Left lung (tissue), 10 donors: ENCODE measurements around the gene ZBTB20. TPM values are rescaled to one million over a fixed set of nuclear protein-coding genes. Genes with fewer than 3 reads are reported as not detected.

Experiments
- ATAC-seq: fragments of 200-7000 bp; cut with Tn5 transposase; one replicate; pipeline ENCODE4 v1.9.1; 2020; ENCODE audit warnings: moderate library complexity
- DNase-seq, 4 donors: peaks; one replicate each; pipeline ENCODE4 v3.0.0-alpha.2; 2013 to 2020
- H3K27ac ChIP-seq, 2 donors: fragments of 200-600 bp; sonication (generic) in 1 of 2; one replicate each; pipeline versions ENCODE4 v1.5.0 to v1.8.0; 2020 to 2021
- H3K27me3 ChIP-seq, 2 donors: fragments of 200-600 bp; sonication (generic) in 1 of 2; one replicate each; pipeline versions ENCODE4 v1.5.0 to v1.8.0; 2020 to 2021
- H3K36me3 ChIP-seq, 2 donors: fragments of 200-600 bp; sonication (generic) in 1 of 2; one replicate each; pipeline versions ENCODE4 v1.5.0 to v1.8.0; 2020 to 2021
- H3K4me1 ChIP-seq, 2 donors: fragments of 200-600 bp; one replicate each; pipeline ENCODE4 v1.8.0; 2021
- H3K4me3 ChIP-seq, 2 donors: fragments of 200-600 bp; sonication (generic) in 1 of 2; one replicate each; pipeline versions ENCODE4 v1.5.0 to v1.8.0; 2020 to 2021; ENCODE audit warnings: mild to moderate bottlenecking in 1 of 2
- H3K9me3 ChIP-seq, 2 donors: fragments of 200-600 bp; sonication (generic) in 1 of 2; one replicate each; pipeline versions ENCODE4 v1.5.0 to v1.8.0; 2020 to 2021
- CTCF ChIP-seq, 2 donors: fragments of 200-600 bp; sonication (generic) in 1 of 2; IDR thresholded peaks; one replicate each; pipeline versions ENCODE4 v1.5.0 to v1.8.0; 2021; ENCODE audit warnings: antibody characterized with exemption in 2 of 2
- intact Hi-C, 2 donors: fragments of 100-400 bp; cut with DNase I; formaldehyde crosslinking; loops; one replicate each; pipeline versions ENCODE4 v1.11.2 to v1.14.2; 2022
- polyA plus RNA-seq, 6 donors: library from polyadenylated mRNA; unstranded; fragments of 120-200 nt; gene quantifications; one replicate each; pipeline ENCODE4 v1.2.1, GENCODE V29; 2013; ENCODE audit not compliant: insufficient read length in 6 of 6
- total RNA-seq, 2 donors: library from RNA; stranded (reverse); fragmentation: NEBNext Ultra II Directional; extraction: Animal tissue kit (Norgen Biotek cat#: 25700); gene quantifications; one replicate each; pipeline ENCODE4 v1.2.1, GENCODE V29; 2021
- donor health status: DM: no; HTN: yes; CAD: no.
- donor health status: DM: no; HTN: no; CAD: no.

ZBTB20 gene
- total and polyA plus RNA-seq, 8 donors, result 1.1 to 63.5 (median 6.0) TPM

GRCh38 chr3:114417675-114418074, 729.4 kb downstream of the ZBTB20 start:
- H3K4me1 ChIP-seq, result peaks cover 8 to 14% of the 10 kb centered on the region in 2 donors
- intact Hi-C loops, result no loop called here

GRCh38 chr3:114417265-114417664, 729.8 kb downstream of the ZBTB20 start:
- no peak for ATAC-seq
- no peaks in the 10 kb centered on the region for H3K27me3 ChIP-seq
- H3K4me3 ChIP-seq, result no peak overlapping the region
- no peak for TF ChIP-seq CTCF (IDR thresholded peaks at IDR 0.05)
- peak overlapping the region in 1 of 2 donors; percentile 40 for H3K27ac ChIP-seq
- no peaks in the 10 kb centered on the region for H3K9me3 ChIP-seq
- intact Hi-C loops, result no loop called here
- no peaks in the 10 kb centered on the region for H3K36me3 ChIP-seq
- H3K4me1 ChIP-seq, result peaks cover 8 to 14% of the 10 kb centered on the region in 2 donors
- DNase-seq, result no peak

More at GRCh38 chr3:114417675-114418074, 729.4 kb downstream of the ZBTB20 start:
- Histone ChIP-seq H3K27ac (peak overlapping the region in 1 of 2 donors; percentile 40), H3K4me3 (no peak overlapping the region), H3K36me3 (no peaks in the 10 kb centered on the region), H3K9me3 (no peaks in the 10 kb centered on the region), H3K27me3 (no peaks in the 10 kb centered on the region)
- no peak for TF ChIP-seq CTCF (IDR thresholded peaks at IDR 0.05)
- DNase-seq, result peak in 1 of 4 donors; percentile 32
- ATAC-seq, result no peak

- TF ChIP-seq CTCF (IDR thresholded peaks at IDR 0.05), result no peak
- ATAC-seq (peak; percentile 53), DNase-seq (no peak)
- H3K36me3 ChIP-seq, result no peaks in the 10 kb centered on the region
- H3K4me1 ChIP-seq, result peaks cover under 1 to 5% of the 10 kb centered on the region in 2 donors
- no peak overlapping the region for H3K4me3 ChIP-seq
- no peaks in the 10 kb centered on the region for H3K27me3 ChIP-seq
- peak overlapping the region in 1 of 2 donors; percentile 39 for H3K27ac ChIP-seq
- H3K9me3 ChIP-seq, result no peaks in the 10 kb centered on the region
- intact Hi-C loops, result no loop called here
Observed at GRCh38 chr3:114411811-114412803, 735.0 kb downstream of the ZBTB20 start.

GRCh38 chr3:114411190-114411668, 735.9 kb downstream of the ZBTB20 start:
- H3K36me3 ChIP-seq, result no peaks in the 10 kb centered on the region
- no peak for TF ChIP-seq CTCF (IDR thresholded peaks at IDR 0.05)
- peak overlapping the region in 1 of 2 donors; percentile 39 for H3K27ac ChIP-seq
- ATAC-seq (no peak), DNase-seq (peak in 1 of 4 donors; percentile 38)
- intact Hi-C loops, result no loop called here
- no peak overlapping the region for H3K4me3 ChIP-seq
- H3K27me3 ChIP-seq, result no peaks in the 10 kb centered on the region
- no peaks in the 10 kb centered on the region for H3K9me3 ChIP-seq
- peaks cover 5 to 8% of the 10 kb centered on the region in 2 donors for H3K4me1 ChIP-seq
